AG08395 (cell line): ENCODE measurements around the gene KIFC3.

Experiments used
- DNase-seq: peaks from one replicate; pipeline ENCODE4 v3.0.0; 2012; ENCODE audit warnings: mixed read lengths, low spot score

The KIFC3 gene

DNA sequence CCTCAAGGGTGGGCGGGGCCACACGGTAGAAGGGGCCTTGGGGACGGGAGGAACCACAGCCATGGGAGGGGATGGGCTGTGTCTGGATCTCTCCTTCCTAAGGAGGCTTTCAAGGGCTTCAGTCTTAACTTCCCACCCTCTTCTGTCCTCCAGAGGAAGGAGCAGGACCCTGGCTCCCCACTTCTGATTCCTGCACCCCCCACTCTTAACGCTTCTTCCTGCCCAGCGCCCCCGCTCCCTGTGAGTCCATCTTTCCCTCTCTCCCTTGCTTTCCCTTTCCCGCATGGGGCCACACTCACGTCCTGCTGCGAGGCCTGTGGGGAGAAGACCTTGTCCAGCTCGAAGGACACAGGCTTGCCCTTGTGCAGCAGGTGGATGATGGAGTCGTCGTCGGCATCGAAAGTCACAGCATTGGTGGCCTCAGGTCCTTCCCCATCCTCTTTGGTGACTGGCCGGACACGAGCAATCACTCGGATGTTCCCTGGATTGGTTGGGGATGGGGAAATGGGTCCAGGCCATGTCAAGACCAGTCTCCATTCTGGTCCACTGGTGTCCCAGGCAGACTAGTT lies 37.0 kb downstream of the KIFC3 start:
- DNase-seq, result no peak

DNA sequence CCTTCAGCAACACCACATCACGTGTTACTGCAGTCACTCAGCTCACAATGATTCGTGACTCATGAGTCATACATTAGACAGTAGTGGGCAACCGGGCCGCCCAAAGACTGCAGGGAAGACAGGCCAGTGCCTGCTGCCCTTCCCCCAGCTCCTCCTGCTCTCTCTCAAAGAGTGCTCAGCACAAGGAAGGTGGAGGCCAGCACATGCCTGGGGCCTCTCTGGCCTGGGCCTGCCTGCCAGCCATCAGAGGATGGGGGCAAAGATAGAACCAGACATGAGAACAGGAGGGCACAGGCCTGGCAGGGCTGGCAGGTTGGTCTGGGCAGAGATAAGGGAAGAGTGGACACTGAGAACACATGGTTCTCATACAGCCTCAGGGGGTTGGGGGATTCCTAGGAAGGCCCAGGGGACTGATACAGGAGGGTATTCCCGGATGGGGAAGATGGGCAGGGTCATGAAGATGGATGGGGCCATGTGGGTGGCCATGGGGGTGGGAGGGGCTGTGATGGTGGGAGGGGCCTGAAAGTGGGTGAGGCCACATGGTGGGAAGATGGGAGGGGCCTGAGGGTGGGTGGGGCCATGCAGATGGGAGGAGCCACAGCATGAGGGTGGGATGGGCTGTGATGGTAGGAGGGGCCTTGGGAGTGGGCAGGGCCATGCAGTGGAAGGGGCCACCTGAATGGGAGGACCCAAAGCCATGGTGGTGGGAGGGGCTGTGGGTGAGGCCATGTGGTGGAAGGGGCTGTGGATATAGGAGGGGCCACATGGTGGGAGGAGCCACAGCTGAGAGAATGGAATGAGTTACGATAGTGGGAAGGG lies 37.7 kb downstream of the KIFC3 start:
- peak; percentile 93 for DNase-seq

DNA sequence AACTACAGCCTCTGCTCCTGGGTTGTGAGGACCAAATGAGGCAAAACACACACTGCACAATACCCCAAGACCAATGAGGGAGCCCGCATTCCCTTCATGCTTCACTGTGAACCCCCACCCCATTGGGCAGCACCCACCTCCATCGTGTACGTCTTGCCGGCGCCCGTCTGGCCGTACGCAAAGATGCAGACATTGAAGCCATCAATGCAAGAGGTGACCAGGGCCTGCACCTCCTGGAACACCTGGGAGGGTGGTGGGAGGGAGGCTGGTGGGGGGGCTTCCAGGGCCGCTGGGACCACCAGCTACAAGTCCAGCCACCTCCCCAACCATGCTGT lies 38.3 kb downstream of the KIFC3 start:
- no peak for DNase-seq

DNA sequence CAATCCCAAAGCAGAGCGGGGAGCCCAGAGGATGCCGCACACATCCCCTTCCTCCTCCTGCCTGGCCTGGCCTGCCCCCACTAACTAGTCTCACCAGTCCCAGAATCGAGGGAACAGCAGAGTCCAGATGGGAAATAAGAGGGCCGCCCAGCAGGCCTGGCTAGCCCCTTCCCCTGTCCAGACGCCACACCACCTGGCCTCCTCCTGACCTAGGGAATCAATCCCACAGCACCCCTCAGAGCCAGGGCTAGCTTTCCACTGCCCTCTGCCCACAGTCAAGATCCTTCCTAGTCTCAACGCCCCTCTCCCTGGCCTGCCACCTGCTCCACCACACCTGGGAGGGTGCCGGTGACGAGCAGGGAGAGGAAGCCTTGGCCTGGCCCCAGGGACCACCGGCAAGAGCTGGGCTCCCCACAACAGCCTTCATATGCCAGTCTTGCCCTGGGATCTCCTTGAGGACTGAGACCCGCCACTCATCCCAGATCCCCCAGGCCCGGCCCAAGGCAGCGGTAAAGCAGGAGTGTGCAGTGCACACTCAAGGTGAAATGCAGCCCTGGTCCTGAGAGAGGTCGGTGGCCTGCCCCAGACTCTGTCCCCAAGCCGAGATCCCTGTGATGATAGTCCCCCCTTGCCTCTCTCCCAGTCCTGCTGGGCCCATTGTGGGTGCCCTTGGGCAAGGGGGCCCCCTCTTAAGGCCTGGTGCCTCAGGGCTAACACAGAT lies 38.8 kb downstream of the KIFC3 start:
- DNase-seq, result no peak

DNA sequence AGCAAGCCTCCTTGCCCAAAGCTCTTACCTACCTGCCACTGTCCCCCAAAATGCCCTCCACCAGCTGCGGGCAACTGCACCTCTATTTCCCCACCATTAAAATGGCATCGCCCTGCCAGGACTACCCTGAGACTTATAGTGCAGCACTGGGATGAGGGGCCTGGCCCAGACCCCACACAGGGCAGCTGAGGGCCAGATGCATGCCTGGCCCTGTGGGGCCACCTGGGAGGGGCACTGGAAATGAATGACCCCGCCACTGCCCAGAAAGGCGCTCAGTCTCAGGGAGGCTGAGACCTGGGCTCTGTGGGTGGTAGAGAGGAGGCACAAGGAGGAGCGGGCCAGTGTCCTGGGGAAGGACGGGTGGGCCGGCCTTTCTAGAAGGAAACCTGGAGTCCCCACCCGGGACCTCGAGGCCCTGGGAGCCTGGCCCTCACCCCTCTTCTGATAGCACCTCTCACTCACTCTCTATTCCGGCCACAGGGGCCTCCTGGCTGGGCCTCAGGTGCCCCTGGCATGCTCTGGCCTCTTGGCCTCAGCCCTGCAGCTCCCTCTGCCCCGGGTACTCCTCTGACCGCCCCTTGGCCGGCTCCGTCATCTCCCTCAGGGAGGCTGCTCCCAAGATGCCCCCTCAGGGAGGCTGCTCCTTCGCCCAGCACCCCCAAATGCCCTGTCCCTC lies 39.8 kb downstream of the KIFC3 start:
- no peak for DNase-seq

DNA sequence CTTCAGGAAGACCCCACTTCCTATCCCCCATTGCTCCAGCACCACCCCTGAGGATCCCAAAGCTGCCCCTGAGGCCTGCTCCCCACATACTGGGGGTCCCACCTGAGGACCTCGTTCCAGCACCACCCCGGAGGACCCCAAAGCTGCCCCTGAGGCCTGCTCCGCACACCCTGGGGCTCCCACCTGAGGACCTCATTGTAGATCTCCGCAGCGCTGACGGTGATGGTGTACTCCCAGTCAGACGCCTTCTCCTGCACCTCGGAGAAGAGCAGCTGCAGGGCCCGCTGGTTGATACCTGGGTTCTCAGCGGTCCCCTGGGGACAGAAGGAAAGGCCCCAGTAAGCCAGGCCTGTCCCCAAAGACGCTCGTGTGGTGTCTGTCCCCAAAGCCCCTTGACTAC lies 40.3 kb downstream of the KIFC3 start:
- no peak for DNase-seq

DNA sequence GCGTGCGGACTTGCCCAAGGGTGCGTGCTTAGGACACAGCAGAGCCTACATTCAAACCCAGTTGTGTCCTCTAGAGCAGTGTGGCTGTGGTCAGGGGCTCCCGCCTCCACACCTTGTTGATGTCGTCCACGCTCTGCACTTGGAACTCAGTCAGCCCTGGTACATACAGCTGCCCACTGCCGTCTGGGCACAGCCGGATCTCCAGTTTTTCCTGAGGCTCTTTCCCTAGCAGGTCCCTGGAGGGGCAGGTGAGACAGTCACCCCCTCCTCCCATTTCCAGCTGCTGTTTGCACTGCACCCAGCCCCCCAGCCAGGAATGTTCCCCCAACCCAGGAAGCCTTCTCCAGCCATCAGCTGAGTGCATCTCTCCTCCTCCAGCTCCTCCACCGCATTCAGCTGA lies 41.0 kb downstream of the KIFC3 start:
- DNase-seq, result no peak

DNA sequence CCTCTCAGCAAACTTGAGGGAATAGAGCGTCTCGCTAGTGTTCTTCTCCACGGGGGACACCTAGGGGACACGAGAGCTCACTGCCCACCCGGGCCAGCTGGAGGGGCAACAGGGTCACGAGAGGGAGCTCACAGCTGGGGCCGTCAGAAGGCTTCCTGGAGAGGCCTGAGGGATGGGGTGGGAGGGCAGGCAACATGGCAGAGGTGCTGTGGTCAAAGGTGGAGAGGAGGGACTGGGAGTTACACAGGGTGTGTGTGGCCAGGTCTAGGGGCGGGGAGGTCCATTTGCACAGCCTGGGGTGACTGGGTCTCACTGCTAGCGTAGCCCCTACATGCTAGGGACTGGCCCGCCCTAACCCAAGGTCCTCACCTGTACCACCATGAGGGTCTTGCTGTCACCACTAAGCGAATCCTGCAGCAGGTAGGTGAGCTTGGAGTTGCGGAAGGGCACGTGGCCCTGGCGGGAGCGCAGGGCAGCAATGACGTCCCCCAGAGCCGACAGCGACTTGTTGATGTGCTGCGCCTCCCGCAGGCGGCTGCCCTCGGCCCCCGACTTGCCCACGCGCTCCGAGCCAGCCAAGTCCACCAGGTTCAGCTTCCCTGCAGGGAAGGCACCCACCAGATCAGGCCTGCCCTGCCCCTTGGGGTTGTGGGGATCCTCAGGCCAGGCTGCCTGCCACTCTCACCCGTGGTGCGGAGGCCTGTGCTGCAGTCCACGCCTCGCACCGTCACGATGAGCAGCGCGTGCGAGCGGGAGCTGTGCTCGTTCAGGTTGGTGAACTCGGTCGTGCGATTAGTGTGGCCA lies 41.7 kb downstream of the KIFC3 start:
- DNase-seq, result no peak

DNA sequence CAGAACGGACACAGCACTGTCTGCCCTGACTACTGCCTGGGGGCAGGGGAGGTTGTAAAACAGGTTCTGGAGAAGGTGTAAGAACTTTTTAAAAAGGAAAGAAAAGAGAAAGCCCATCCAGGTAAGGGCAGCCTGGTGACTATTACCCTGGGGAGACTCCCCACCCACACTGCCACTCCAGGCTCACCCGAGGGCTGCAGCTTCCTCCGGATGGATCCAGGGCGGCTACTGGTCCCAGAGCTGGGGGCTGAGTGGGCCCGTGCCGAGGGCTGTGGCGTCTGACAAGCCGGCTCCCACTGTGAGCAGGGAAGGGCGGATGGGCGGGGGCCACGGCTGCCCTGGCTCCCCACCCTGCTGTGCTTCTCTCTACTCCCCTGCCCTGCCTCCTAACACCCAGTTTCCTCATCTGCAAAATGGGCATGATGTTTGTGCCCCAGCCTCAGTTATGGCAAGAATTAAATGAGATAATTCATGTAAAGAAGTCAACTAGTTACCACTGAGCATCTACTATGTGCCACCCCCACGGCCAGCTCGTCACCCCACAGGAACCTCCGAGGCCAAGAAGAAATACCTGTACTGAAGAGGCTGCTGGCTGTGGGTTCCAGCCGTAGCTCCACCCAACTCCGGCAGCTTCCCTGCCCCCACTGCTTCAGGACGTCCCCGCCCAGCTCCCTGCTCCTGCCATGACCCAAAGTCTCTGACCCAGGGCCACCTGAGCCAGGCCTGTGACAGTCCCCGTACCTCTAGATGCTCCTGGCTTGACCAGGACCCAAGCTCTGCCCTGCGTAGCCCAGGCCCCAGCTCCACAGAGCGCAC lies 42.5 kb downstream of the KIFC3 start:
- DNase-seq, result no peak

DNA sequence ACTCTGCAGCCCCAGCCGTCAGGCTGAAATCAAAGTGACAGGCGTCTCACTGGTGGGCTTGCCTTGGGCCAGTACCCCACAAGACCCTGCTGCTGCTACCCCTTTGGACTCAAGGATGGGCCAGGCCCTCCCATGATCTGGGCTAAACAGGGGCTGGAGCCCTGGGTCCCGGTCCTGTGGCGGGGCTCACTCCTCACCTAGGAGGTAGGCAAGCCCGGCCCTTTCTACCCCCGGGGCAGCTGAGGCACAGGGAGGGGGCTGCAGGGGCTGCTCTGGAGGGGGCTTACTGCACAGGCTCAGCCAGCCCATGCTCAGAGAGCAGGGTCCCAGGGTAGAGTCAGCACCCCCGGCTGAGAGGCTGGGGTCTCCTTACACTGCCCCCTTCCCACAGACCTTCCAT lies 43.2 kb downstream of the KIFC3 start:
- no peak for DNase-seq

DNA sequence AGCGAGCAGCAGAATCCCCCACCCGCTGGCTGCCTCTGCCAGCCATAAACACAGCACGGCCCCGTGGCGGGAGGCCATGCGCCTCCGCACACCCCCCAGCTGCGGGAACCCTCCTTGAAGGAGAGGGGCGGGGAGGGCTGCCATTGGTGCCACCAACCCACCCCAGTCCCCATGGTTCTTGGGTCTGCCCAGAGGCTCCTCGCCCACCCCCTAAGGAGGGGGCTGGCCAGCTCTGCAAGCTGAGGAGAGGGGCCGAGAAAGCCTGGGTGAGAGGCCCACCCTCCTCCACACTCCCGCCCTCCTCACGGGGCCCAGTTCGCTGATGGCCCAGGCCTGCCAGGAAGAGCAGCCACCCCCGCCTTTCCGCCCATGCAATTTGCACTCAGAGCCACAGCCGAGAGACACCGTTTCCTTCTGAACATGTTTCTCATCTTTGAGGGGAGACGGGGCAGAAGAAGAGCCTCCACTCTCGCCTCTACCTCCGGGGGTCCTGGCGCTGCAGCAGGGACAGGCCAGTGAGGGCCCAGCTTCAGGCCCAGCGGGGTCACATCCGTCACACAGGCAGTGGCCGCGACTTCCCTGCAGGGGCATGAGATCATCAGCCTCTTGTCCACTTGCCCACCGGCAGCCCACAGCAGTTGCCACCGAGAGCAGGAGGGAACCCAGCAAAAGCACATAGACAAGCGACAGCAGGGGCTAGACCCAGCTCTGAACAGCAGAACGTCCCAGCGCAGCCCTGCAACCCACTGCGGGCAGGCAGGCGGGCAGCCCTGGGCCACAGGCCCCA lies 43.8 kb downstream of the KIFC3 start:
- no peak for DNase-seq

DNA sequence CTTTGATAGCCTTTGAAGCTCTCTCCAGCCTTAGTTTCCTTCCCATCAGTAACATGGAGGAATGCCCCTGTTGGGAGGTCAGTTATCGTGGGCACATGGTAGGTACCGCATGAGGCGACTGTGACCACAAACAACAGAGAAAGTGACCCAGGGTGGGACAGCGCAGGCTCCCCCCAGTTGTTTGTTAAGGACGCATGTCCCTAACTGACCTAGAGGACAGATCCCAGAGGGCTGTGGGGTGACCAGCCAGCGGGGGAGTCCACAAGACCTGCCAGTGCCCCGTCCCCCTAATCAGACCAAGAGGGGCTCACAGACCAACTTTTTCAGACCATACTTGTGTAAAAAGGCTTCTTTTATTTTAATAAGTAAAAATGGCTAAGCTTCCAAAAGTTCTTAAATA lies 44.4 kb downstream of the KIFC3 start:
- DNase-seq, result no peak

DNA sequence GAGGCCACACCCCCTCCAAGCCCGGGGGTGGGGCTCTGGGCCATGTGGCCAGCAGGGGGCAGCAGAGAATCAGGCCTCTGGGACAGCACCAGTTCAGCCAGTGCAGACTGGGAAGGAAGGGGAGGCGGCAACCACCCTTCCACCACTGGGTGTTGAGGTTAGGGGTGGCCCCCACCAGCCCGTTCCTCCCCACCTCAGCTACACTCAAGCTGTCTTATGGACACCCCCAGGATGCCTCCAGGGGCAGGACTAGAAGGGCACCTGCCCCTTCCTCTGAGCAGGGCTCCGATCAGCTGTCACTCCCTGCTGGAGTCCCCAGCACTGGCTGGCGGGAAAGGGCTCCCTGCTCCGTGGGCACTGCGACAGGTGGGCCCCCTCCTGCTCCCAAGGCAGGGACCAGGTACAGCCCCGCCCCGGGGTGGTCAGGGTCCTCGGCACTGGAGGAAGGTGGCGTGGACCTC lies 44.9 kb downstream of the KIFC3 start:
- peak; percentile 95 for DNase-seq

DNA sequence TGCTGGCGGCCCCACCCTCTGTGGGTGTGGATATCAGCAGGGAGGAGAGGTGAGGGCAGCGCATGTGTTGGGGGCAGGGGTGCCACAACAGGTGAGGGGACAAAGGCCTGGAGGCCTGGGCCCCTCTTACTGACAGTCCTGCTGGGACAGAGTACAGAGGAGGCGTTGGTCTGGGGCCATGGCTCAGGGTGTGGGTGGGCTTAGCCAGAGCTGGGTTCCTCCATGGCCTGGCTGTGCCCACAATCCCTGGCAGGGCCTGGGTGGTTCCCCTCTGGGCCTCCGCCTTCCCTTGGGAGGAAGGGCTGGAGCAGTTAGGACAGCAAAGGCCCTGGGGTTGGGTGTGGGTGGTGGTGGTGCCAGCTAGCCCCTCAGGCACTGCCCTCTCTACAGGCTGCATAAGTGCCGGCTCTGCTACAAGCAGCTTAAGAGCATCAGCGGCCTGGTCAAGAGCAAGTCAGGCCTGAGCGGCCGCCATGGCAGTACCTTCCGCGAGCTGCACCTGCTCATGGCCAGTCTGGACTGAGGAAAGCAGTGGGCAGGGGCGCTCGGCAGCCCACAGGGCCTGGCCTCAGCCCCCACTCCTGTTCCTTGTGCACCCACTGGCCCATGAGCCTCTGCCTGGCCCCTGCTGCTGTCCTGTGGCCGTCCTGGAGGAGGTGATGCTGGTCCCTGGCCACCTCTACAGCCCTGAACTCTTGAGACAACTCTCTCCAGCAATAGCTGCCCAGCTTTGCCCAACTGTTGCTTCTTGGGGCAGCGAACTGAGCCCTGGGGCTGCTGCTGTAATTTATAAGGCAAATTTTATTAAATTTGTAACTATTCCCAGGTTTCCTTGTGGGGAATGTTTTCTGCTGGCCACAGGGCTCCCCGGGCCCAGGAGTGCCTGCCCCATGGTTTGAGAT lies 45.6 kb downstream of the KIFC3 start:
- no peak for DNase-seq

DNA sequence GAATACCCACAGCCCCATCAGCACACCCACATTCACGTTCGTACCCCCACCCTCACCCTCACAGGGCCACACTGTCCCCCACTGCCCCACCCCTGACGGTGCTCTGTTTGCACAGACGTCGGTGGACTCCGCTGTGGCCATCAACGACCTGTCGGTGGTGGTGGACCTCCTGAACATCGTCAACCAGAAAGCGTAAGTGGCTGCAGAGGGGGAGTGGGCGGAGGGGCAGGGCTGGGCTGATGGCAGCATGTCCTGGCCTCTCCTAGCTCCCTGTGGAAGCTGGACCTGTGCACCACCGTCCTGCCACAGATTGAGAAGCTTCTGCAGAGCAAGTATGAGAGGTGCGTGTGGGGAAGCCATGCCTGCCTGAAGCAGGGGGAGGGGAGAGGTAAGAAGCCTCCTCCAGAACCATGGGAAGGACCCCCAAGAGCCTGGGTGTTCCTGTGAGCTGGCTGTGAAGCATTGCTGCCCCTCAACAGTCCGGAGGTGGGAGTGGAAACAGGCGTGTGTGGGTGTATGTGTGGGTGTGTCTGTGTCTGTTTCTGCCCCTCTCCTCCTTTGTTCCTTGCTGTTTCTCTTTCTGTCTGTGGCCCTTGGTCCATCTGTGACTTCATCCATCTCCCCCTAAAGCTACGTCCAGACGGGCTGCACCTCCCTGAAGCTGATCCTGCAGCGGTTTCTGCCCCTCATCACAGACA lies 46.4 kb downstream of the KIFC3 start:
- no peak for DNase-seq

DNA sequence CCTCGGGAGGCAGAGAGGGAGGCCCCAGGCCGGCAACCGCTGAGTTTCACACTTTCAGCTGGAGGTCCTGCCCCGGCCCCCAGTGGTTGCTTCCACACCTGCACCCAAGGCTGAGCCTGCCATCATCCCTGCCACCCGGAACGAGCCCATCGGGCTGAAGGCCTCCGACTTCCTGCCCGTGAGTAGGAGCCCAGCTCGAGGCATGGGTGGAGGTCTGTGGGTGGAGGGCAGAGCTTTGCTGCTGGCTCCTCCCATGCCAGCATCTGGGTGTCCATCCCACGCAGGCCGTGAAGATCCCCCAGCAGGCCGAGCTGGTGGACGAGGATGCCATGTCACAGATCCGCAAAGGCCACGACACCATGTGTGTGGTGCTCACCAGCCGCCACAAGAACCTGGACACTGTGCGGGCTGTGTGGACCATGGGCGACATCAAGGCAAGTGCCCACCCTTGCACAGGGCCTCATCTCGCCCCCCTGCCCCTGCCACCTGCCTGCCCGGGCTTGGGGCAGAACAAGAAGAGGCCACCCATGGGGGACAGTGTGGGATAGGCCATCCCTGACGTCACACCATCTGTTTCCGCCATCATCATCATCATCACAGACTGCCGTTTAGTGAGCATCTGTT lies 47.1 kb downstream of the KIFC3 start:
- DNase-seq, result no peak

DNA sequence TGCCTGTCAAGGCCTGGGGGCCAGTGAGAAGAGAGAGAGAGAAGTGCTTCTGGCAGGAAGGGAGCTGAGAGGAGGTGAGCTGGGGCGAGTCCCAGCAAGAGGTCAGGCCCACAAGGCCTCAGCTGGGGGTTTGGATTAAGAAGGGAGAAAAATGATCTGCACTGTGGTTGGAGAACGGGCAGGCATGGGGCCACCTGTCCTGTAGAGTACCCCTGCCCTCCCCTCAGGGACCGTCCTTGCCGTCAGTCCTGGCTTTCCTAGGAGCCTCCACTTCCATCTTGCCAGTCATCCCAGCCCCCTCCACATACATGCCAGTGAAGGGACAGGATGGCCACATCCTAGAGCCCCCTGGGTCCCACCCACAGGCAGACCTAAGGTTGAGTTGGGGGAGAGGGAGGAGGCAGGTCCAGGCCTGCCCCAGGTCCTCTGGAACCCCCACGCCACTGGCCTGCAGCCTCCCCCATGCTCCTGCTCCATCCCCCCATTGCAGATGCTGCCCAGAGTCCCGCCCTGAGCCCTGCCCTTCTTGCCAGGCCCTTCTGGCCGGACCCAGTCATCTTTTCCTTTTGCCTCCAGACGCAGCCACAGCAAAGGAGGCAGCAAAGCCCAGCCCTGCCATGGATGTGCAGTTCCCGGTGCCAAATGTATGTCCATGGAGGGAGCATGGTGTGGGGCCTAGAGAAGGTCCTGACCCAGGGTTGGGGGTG lies 47.8 kb downstream of the KIFC3 start:
- DNase-seq, result peak; percentile 25
